BE2C (cell line): ENCODE data around the gene ITGAD.

Experiments used
- DNase-seq: peaks from one replicate; pipeline ENCODE4 v3.0.0-alpha.2; 2020
- H3K27me3 ChIP-seq: fragments of 250-450 bp; sonication (Bioruptor Pico); 2 replicates; pipeline ENCODE4 v1.5.1; 2020; ENCODE audit warnings: mild to moderate bottlenecking
- H3K36me3 ChIP-seq: fragments of 250-450 bp; sonication (Bioruptor Pico); 2 replicates; pipeline ENCODE4 v1.5.1; 2020; ENCODE audit warnings: mild to moderate bottlenecking
- H3K4me1 ChIP-seq: fragments of 250-450 bp; sonication (Bioruptor Pico); 2 replicates; pipeline ENCODE4 v1.5.1; 2020
- H3K4me3 ChIP-seq: 2 replicates; pipeline ENCODE4 v1.5.1; 2011; ENCODE audit warnings: low read depth, low read length
- H3K9me3 ChIP-seq: fragments of 250-450 bp; sonication (Bioruptor Pico); 2 replicates; pipeline ENCODE4 v1.5.1; 2020
- TF ChIP-seq, protein P1 (sequence below): IDR thresholded peaks from 2 replicates; pipeline ENCODE4 v1.5.1; 2012; ENCODE audit warnings: mild to moderate bottlenecking, low read depth, low read length

The ITGAD gene

DNA sequence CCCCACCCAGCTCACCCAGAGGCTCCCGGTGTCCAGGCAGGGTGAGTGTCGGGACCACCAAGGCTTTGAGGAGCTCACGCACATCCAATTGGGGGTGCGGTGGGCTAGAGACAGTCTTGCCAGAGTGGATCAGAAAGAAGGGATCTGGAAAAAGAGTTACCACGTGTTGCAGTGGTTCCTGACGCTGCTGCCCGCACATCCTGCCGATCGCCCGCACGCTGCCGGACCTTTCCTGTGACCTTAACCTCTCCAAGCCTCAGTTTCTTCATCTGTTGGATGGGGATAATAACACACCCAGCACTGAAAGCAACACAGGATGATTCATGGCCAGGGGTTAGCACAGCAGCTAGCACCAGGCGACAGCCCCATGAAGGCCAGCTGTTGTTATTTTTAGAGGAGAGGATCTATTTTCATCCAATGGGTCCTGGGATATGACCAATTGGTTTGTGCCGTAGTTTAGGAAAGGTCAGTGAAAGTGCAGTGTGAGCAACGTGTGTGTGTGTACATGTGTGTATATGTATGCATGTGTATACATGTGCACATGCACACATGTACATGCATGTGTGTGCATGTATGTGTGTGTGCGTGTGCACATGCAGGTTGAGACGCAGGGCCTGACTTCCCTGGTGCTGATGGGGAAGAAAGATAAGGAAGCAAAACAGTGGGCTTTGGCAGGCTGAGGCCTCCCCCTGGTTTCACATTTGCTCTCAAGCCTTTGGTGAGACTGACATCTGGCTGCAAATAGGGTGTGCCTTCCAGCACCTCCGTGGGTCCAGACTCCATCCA is 35.6 kb upstream of the ITGAD start:
- Histone ChIP-seq H3K27me3 (no peaks in the 10 kb centered on the region), H3K9me3 (no peaks in the 10 kb centered on the region), H3K4me3 (no peak overlapping the region), H3K36me3 (no peaks in the 10 kb centered on the region), H3K4me1 (no peaks in the 10 kb centered on the region)
- TF ChIP-seq, protein P1, sequence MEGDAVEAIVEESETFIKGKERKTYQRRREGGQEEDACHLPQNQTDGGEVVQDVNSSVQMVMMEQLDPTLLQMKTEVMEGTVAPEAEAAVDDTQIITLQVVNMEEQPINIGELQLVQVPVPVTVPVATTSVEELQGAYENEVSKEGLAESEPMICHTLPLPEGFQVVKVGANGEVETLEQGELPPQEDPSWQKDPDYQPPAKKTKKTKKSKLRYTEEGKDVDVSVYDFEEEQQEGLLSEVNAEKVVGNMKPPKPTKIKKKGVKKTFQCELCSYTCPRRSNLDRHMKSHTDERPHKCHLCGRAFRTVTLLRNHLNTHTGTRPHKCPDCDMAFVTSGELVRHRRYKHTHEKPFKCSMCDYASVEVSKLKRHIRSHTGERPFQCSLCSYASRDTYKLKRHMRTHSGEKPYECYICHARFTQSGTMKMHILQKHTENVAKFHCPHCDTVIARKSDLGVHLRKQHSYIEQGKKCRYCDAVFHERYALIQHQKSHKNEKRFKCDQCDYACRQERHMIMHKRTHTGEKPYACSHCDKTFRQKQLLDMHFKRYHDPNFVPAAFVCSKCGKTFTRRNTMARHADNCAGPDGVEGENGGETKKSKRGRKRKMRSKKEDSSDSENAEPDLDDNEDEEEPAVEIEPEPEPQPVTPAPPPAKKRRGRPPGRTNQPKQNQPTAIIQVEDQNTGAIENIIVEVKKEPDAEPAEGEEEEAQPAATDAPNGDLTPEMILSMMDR: no peak
- DNase-seq: no peak

DNA sequence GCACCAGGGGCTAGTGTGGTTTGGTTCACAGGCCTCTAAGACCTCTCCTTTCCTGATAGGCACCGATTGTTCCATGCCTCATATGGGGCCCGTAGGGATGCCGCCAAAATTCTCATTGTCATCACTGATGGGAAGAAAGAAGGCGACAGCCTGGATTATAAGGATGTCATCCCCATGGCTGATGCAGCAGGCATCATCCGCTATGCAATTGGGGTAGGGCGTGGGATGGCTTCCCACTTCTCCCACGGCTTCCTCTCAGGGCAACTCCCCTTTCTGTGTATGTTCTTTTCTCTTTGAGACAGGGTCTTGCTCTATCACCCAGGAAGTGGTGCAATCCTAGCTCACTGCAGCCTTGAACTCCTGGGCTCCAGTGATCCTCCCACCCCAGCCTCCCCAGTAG is 32.9 kb upstream of the ITGAD start:
- TF ChIP-seq, protein P1: no peak
- Histone ChIP-seq H3K27me3 (no peaks in the 10 kb centered on the region), H3K4me1 (no peaks in the 10 kb centered on the region), H3K9me3 (no peaks in the 10 kb centered on the region), H3K4me3 (no peak overlapping the region), H3K36me3 (no peaks in the 10 kb centered on the region)
- no peak for DNase-seq

DNA sequence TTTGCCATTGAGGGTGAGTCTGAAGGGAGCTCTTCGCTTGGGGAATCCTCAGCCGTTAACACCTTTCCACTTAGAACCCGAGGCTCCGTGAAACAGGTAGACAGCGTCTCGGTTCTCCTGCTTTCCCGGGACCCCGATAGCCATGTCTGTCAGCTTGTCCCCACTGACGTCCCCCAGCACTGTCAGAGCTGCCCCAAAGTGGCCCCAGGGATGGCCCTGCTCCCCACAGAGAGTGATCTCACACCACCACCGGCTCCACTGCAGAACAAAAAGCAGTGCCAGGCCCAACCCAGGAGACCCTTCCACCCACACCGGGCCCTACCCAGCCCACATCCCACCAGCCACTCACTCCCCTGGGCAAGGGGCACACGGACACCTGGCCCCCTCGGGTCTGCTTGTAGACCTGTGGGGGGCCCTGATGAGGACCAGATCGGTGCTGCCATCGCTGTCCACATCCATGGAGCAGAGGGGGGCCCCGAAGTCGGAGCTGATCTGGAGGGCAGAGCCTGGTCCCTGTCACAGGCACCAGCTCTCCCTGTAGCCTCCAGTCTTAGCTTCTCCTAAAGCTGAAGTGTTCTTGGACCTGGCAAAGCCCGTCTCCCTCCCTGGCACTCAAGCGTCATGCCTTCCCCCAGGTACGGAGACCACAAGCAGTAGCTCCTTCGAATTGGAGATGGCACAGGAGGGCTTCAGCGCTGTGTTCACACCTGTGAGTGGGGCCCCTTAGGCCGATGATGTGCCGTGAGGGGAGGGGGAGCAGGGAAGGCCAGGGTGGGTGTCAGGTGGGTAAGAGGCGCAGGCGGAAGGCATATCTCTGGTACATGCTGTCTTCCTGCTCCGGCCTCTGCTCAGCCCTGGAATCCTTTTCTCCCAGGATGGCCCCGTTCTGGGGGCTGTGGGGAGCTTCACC is 31.7 kb upstream of the ITGAD start:
- H3K36me3 ChIP-seq: no peaks in the 10 kb centered on the region
- H3K4me1 ChIP-seq: no peaks in the 10 kb centered on the region
- H3K9me3 ChIP-seq: no peaks in the 10 kb centered on the region
- TF ChIP-seq, protein P1: no peak
- no peak for DNase-seq
- no peaks in the 10 kb centered on the region for H3K27me3 ChIP-seq
- H3K4me3 ChIP-seq: no peak overlapping the region

DNA sequence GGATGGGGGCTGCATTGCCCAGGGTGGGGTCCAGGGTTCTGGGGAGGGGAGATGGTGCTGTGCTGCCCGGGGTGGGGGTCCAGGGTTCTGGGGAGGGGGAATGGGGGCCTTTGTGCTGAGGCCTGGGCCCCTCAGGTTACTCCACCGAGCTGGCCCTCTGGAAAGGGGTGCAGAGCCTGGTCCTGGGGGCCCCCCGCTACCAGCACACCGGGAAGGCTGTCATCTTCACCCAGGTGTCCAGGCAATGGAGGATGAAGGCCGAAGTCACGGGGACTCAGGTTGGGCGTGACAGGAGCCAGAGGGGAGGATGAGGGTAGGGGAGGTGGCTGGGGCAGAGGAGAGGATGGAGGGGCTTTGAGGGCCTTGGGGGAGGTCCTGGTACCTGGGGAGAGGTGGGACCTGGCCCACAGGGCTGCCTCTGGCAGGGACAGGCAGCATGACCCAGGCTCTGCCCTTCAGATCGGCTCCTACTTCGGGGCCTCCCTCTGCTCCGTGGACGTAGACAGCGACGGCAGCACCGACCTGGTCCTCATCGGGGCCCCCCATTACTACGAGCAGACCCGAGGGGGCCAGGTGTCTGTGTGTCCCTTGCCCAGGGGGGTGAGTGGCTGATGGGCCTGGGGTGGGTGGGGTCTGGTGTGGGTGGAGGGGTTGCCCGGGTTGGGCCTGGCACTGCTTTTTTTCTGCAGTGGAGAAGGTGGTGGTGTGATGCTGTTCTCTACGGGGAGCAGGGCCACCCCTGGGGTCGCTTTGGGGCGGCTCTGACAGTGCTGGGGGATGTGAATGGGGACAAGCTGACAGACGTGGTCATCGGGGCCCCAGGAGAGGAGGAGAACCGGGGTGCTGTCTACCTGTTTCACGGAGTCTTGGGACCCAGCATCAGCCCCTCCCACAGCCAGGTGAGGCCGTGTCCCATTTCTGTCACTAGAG is 30.4 kb upstream of the ITGAD start:
- H3K4me3 ChIP-seq: no peak overlapping the region
- no peaks in the 10 kb centered on the region for H3K9me3 ChIP-seq
- no peaks in the 10 kb centered on the region for H3K4me1 ChIP-seq
- DNase-seq: no peak
- no peaks in the 10 kb centered on the region for H3K36me3 ChIP-seq
- no peaks in the 10 kb centered on the region for H3K27me3 ChIP-seq
- TF ChIP-seq, protein P1: no peak

DNA sequence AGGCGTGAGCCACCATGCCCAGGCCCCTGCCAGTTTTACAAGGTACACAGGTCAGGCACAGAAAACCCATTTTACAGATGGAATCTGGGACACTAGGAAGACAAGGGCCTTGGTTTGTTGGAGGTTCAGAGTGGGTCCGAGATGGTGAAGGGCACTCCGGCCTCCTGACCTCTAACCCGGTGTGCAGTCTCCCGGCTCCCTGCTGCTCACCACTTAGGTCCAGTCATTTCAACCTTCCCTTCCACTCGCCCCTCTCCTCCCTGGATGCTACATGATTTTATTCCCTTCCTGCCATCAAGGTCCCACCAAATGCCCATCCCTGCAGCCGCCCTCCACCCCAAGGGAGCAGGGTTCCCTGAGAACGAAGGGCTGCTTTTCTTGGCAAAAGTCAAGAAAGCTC is 29.4 kb upstream of the ITGAD start:
- no peaks in the 10 kb centered on the region for H3K27me3 ChIP-seq
- no peak overlapping the region for H3K4me3 ChIP-seq
- no peaks in the 10 kb centered on the region for H3K36me3 ChIP-seq
- TF ChIP-seq, protein P1: no peak
- H3K4me1 ChIP-seq: no peaks in the 10 kb centered on the region
- DNase-seq: no peak
- no peaks in the 10 kb centered on the region for H3K9me3 ChIP-seq
